ENCODE measurements around the gene TEAD1. TPM values are rescaled to one million over a fixed set of nuclear protein-coding genes. Genes with fewer than 3 reads are reported as not detected.

TEAD1 gene
- polyA plus RNA-seq, 3 donors, result 81.0 to 97.4 (median 96.6) TPM

- no peak for DNase-seq
Observed at GRCh38 chr11:12762696-12763324, 88.6 kb downstream of the TEAD1 start.

GRCh38 chr11:12764187-12764914 is 90.1 kb downstream of the TEAD1 start:
- DNase-seq, result no peak

- no peak for DNase-seq
Observed at GRCh38 chr11:12765428-12765827, 91.2 kb downstream of the TEAD1 start.

GRCh38 chr11:12767027-12767426 is 92.8 kb downstream of the TEAD1 start:
- DNase-seq, result no peak

GRCh38 chr11:12767577-12767976 is 93.4 kb downstream of the TEAD1 start:
- DNase-seq, result no peak

GRCh38 chr11:12768726-12769673 is 94.8 kb downstream of the TEAD1 start:
- DNase-seq, result no peak

- DNase-seq, result no peak
Observed at GRCh38 chr11:12769834-12770345, 95.7 kb downstream of the TEAD1 start.

- DNase-seq, result no peak
Observed at GRCh38 chr11:12770435-12770834, 96.2 kb downstream of the TEAD1 start.

- no peak for DNase-seq
Observed at GRCh38 chr11:12770966-12771597, 96.9 kb downstream of the TEAD1 start.

GRCh38 chr11:12771875-12772274 is 97.7 kb downstream of the TEAD1 start:
- no peak for DNase-seq

- no peak for DNase-seq
Observed at GRCh38 chr11:12772324-12772723, 98.1 kb downstream of the TEAD1 start.

- no peak for DNase-seq
Observed at GRCh38 chr11:12773591-12773990, 99.4 kb downstream of the TEAD1 start.

GRCh38 chr11:12775955-12776354 is 101.7 kb downstream of the TEAD1 start:
- DNase-seq, result no peak

GRCh38 chr11:12777208-12777874 is 103.1 kb downstream of the TEAD1 start:
- DNase-seq, result no peak

- DNase-seq, result no peak
Observed at GRCh38 chr11:12778240-12778905, 104.2 kb downstream of the TEAD1 start.

- DNase-seq, result no peak
Observed at GRCh38 chr11:12783765-12784164, 109.5 kb downstream of the TEAD1 start.

- no peak for DNase-seq
Observed at GRCh38 chr11:12784445-12784844, 110.2 kb downstream of the TEAD1 start.

- no peak for DNase-seq
Observed at GRCh38 chr11:12784987-12785386, 110.8 kb downstream of the TEAD1 start.

GRCh38 chr11:12785901-12786300 is 111.7 kb downstream of the TEAD1 start:
- DNase-seq, result no peak

GRCh38 chr11:12786450-12786849 is 112.2 kb downstream of the TEAD1 start:
- no peak for DNase-seq

GRCh38 chr11:12786891-12787290 is 112.7 kb downstream of the TEAD1 start:
- DNase-seq, result no peak
